Rectal smooth muscle tissue (tissue), 1 donor: ENCODE data around the gene PCDHGB6.
"Not testable (repeated sequence)": the region's sequence is repeated elsewhere in the genome, so short reads cannot be mapped to it uniquely, and the experiment has no call there.

Source experiments
- H3K27ac ChIP-seq: one replicate; pipeline ENCODE4 v1.7.0; 2013; ENCODE audit warnings: low read depth, low read length, inconsistent platforms
- H3K27me3 ChIP-seq: one replicate; pipeline ENCODE4 v1.7.0; 2013; ENCODE audit warnings: low read length; ENCODE audit not compliant: control insufficient read depth, insufficient read depth
- H3K36me3 ChIP-seq: one replicate; pipeline ENCODE4 v1.7.0; 2013; ENCODE audit warnings: low read length; ENCODE audit not compliant: control insufficient read depth, insufficient read depth
- H3K4me1 ChIP-seq: one replicate; pipeline ENCODE4 v1.7.0; 2013; ENCODE audit warnings: low read length; ENCODE audit not compliant: control insufficient read depth, insufficient read depth
- H3K4me3 ChIP-seq: one replicate; pipeline ENCODE4 v1.7.0; 2013; ENCODE audit warnings: low read length
- H3K9ac ChIP-seq: one replicate; pipeline ENCODE4 v1.7.0; 2013; ENCODE audit warnings: low read length

PCDHGB6 gene

DNA sequence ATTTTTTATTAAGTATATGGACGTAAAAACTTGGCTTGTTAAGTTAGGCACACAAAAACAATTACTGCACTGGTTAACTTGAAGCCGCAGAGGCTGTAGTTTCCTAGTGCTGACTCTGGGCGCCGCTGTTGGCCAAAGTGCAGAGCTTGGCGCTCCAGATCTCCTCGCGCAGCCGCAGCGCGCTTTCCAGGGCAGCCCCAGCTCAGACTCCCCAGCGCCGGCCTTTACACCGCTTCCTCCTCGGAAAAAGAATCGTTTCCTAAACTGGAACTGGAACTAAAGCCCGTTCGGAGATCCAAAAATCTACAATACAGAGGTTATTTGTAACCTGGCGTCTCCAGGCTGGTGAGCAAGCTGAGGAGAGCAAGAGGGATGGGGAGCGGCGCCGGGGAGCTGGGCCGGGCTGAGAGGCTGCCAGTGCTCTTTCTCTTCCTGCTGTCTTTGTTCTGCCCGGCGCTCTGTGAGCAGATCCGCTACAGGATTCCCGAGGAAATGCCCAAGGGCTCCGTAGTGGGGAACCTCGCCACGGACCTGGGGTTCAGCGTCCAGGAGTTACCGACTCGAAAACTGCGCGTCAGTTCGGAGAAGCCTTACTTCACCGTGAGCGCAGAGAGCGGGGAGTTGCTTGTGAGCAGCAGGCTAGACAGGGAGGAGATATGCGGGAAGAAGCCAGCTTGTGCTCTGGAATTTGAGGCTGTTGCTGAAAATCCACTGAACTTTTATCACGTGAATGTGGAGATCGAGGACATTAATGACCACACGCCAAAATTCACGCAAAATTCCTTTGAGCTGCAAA lies 9.9 kb upstream of the PCDHGB6 start, which contains the start of gene PCDHGB5:
TSS of gene PCDHGB5 (plus strand) at position 192 of the 796 bp plus-strand sequence. CDS start at position 373, 181 bp downstream.
- H3K36me3 ChIP-seq, H3K4me1 ChIP-seq, H3K27ac ChIP-seq, H3K27me3 ChIP-seq, H3K9ac ChIP-seq: not testable (repeated sequence)
- H3K4me3 ChIP-seq = peak within 1 kb of the TSS; percentile 27

DNA sequence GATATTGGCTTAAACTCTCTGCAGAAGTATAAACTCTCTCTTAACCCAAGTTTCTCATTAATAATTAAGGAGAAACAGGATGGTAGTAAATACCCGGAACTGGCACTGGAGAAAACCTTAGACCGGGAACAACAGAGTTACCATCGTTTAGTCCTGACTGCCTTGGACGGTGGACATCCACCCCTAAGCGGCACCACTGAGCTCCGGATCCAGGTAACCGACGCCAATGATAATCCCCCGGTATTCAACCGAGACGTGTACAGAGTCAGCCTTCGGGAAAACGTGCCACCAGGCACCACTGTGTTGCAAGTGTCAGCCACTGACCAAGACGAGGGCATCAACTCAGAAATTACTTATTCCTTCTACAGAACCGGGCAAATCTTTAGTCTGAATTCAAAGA lies 9.2 kb upstream of the PCDHGB6 start:
- Histone ChIP-seq H3K27me3 (no peaks in the 10 kb centered on the region), H3K4me1 (no peaks in the 10 kb centered on the region), H3K4me3 (no peak overlapping the region), H3K27ac (no peak overlapping the region), H3K36me3 (no peaks in the 10 kb centered on the region), H3K9ac (no peak overlapping the region)

DNA sequence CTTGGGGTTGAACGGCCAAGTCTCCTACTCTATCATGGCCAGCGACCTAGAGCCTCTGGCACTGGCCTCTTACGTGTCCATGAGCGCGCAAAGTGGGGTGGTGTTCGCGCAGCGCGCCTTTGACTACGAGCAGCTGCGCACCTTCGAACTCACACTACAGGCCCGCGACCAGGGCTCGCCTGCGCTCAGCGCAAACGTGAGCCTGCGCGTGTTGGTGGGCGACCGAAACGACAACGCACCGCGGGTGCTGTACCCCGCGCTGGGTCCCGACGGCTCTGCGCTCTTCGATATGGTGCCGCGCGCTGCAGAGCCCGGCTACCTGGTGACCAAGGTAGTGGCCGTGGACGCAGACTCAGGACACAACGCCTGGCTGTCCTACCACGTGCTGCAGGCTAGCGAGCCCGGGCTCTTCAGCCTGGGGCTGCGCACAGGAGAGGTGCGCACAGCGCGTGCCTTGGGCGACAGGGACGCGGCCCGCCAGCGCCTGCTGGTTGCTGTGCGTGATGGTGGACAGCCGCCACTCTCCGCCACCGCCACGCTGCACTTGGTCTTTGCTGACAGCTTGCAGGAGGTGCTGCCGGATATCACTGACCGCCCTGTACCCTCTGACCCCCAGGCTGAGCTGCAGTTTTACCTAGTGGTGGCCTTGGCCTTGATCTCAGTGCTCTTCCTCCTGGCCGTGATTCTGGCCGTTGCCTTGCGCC lies 8.1 kb upstream of the PCDHGB6 start:
- H3K27ac ChIP-seq = no peak overlapping the region
- H3K4me3 ChIP-seq = peak overlapping the region; percentile 36
- H3K9ac ChIP-seq = no peak overlapping the region
- H3K4me1 ChIP-seq = no peaks in the 10 kb centered on the region
- H3K27me3 ChIP-seq = no peaks in the 10 kb centered on the region
- H3K36me3 ChIP-seq = no peaks in the 10 kb centered on the region

DNA sequence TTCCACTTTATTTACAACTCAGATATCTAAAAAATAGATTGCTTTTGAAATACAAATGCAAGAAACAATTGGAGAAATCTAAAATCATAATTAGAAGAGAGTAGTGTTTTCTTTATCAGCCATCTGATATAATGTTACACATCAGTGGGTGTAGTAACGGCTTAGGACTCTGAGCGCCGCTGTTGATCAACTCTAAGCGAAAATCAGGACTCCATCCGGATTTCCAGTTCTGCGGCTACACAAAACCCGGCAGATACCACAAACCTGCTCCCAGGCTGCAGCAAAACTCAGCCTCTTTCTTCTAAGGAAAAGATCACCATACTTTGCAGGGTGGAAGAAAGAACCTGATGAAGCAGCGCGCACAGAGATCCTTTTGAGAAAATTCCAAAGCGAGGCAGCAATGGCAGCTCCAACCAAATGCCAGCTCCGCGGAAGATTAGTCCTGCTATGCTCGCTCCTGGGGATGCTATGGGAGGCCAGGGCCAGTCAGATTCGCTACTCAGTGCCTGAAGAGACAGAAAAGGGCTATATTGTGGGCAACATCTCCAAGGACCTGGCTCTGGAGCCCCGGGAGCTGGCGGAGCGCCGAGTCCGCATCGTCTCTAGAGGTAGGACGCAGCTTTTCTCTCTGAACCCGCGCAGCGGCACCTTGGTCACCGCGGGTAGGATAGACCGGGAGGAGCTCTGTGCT lies 5.1 kb upstream of the PCDHGB6 start, which contains the start of gene PCDHGA9:
TSS of gene PCDHGA9 (plus strand) at position 226 of the 691 bp plus-strand sequence. CDS start at position 401, 175 bp downstream.
- Histone ChIP-seq H3K9ac (no peak within 1 kb of the TSS), H3K4me1 (no peaks in the 10 kb centered on the region), H3K27me3 (no peaks in the 10 kb centered on the region), H3K27ac (no peak within 1 kb of the TSS), H3K4me3 (peak within 1 kb of the TSS; percentile 40), H3K36me3 (no peaks in the 10 kb centered on the region)

DNA sequence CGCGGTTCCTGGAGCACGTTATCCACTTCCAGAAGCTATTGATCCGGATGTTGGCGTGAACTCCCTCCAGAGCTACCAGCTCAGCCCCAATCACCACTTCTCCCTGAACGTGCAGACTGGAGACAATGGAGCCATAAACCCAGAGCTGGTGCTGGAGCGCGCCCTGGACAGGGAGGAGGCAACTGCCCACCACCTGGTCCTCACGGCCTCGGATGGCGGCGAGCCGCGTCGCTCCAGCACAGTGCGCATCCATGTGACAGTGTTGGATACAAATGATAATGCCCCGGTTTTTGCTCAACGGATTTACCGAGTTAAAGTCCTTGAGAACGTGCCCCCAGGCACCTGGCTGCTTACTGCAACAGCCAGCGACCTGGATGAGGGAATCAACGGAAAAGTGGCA lies 4.4 kb upstream of the PCDHGB6 start:
- H3K4me3 ChIP-seq = peak overlapping the region; percentile 40
- H3K27me3 ChIP-seq = no peaks in the 10 kb centered on the region
- no peak overlapping the region for H3K9ac ChIP-seq
- no peaks in the 10 kb centered on the region for H3K4me1 ChIP-seq
- H3K36me3 ChIP-seq = no peaks in the 10 kb centered on the region
- no peak overlapping the region for H3K27ac ChIP-seq

DNA sequence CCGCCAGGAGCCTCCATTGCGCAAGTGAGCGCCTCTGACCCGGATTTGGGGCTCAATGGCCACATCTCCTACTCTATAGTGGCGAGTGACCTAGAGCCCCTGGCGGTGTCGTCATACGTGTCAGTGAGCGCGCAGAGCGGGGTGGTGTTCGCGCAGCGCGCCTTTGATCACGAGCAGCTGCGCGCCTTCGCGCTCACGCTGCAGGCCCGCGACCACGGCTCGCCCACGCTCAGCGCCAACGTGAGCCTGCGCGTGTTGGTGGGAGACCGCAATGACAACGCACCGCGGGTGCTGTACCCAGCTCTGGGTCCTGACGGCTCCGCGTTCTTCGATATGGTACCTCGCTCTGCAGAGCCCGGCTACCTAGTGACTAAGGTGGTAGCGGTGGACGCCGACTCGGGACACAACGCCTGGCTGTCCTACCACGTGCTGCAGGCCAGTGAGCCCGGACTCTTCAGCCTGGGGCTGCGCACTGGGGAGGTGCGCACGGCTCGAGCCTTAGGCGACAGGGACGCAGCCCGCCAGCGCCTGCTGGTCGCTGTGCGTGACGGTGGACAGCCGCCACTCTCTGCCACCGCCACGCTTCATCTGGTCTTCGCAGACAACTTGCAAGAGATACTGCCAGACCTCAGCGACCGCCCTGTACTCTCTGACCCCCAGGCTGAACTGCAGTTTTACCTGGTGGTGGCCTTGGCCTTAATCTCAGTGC lies 1.9 kb downstream of the PCDHGB6 start:
- peak overlapping the region; percentile 29 for H3K4me3 ChIP-seq
- no peak overlapping the region for H3K9ac ChIP-seq
- H3K4me1 ChIP-seq = no peaks in the 10 kb centered on the region
- H3K27me3 ChIP-seq = peaks cover 5% of the 10 kb centered on the region
- no peak overlapping the region for H3K27ac ChIP-seq
- H3K36me3 ChIP-seq = peaks cover 5% of the 10 kb centered on the region

DNA sequence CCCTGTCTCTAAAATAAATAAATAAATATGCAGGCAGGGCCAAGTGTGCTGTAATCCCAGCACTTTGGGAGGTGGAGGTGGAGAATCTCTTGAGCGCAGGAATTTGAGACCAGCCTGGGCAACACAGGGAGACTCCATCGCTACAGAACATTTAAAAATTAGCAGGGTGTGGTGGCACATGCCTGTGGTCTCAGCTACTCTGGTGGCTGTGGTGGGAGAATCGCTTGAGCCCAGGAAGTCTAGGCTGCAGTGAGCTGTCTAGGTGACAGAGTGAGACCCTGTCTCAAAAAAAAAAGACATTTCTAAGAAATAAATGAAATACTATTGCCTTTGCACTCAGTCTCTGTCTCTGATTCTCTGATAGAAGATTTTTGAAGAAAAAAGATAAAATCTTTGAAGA lies 3.8 kb downstream of the PCDHGB6 start:
- peaks cover 5% of the 10 kb centered on the region for H3K27me3 ChIP-seq
- H3K36me3 ChIP-seq = peaks cover 5% of the 10 kb centered on the region
- H3K27ac ChIP-seq = no peak overlapping the region
- H3K4me3 ChIP-seq = no peak overlapping the region
- H3K9ac ChIP-seq = no peak overlapping the region
- H3K4me1 ChIP-seq = no peaks in the 10 kb centered on the region

DNA sequence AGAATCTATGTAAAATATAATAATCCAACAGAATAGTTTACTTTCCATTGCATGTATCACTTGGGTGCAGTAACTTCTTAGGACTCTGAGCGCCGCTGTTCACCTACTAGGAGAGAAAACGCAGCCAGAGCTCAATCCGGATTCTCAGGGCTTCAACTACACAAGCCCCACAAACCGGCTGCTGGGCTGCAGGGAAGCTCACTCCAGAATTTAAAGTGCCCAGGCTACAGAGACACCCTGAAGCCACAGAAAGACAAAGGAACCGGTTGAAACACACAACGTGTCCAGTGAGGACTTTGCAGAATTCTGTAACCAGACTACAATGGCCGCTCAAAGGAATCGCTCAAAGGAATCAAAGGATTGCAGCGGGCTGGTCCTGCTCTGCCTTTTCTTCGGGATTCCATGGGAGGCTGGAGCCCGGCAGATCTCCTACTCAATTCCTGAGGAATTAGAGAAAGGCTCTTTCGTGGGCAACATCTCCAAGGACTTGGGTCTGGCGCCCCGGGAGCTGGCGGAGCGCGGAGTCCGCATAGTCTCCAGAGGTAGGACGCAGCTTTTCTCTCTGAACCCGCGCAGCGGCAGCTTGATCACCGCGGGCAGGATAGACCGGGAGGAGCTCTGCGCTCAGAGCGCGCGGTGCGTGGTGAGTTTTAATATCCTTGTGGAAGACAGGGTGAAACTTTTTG lies 5.2 kb downstream of the PCDHGB6 start, which contains the start of gene PCDHGA10:
TSS of gene PCDHGA10 (plus strand) at position 134 of the 686 bp plus-strand sequence. CDS start at position 323, 189 bp downstream.
- H3K27ac ChIP-seq = no peak within 1 kb of the TSS
- peak within 1 kb of the TSS; percentile 4 for H3K4me3 ChIP-seq
- H3K27me3 ChIP-seq = peaks cover 5% of the 10 kb centered on the region
- H3K9ac ChIP-seq = no peak within 1 kb of the TSS
- H3K4me1 ChIP-seq = no peaks in the 10 kb centered on the region
- H3K36me3 ChIP-seq = peaks cover 5% of the 10 kb centered on the region

DNA sequence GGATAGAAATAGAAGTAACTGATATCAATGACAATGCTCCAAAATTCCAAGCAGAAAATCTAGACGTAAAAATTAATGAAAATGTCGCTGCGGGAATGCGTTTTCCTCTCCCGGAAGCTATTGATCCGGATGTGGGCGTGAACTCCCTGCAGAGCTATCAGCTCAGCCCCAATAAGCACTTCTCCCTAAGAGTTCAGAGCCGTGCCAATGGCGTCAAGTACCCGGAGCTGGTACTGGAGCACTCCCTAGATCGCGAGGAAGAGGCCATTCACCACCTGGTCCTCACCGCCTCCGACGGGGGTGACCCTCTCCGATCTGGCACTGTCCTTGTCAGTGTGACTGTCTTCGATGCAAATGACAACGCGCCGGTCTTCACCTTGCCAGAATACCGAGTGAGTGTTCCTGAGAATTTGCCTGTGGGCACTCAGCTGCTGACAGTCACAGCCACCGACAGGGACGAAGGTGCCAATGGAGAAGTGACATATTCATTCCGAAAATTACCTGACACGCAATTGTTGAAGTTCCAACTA lies 5.8 kb downstream of the PCDHGB6 start:
- Histone ChIP-seq H3K4me1 (no peaks in the 10 kb centered on the region), H3K27me3 (peaks cover 5% of the 10 kb centered on the region), H3K4me3 (peak overlapping the region; percentile 4), H3K36me3 (peaks cover 5% of the 10 kb centered on the region), H3K9ac (no peak overlapping the region), H3K27ac (no peak overlapping the region)

DNA sequence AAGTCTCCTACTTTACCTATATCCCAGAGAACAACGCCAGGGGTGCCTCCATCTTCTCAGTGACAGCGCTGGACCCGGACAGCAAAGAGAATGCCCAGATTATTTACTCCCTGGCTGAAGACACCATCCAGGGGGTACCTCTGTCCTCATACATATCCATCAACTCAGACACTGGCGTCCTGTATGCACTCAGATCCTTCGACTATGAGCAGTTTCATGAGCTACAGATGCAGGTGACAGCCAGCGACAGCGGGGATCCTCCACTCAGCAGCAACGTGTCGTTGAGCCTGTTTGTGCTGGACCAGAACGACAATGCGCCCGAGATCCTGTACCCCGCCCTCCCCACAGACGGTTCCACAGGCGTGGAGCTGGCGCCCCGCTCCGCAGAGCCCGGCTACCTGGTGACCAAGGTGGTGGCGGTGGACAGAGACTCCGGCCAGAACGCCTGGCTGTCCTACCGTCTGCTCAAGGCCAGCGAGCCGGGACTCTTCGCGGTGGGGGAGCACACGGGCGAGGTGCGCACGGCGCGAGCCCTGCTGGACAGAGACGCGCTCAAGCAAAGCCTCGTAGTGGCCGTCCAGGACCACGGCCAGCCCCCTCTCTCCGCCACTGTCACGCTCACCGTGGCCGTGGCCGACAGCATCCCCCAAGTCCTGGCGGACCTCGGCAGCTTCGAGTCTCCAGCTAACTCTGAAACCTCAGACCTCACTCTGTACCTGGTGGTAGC lies 6.9 kb downstream of the PCDHGB6 start:
- H3K36me3 ChIP-seq, H3K27ac ChIP-seq, H3K9ac ChIP-seq, H3K27me3 ChIP-seq, H3K4me1 ChIP-seq, H3K4me3 ChIP-seq: not testable (repeated sequence)

DNA sequence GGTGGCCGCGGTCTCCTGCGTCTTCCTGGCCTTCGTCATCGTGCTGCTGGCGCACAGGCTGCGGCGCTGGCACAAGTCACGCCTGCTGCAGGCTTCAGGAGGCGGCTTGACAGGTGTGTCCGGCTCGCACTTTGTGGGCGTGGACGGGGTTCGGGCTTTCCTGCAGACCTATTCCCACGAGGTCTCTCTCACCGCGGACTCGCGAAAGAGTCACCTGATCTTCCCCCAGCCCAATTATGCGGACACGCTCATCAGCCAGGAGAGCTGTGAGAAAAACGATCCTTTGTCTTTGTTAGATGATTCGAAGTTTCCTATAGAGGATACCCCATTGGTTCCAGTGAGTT lies 7.4 kb downstream of the PCDHGB6 start:
- H3K4me3 ChIP-seq, H3K27ac ChIP-seq, H3K27me3 ChIP-seq, H3K9ac ChIP-seq, H3K4me1 ChIP-seq, H3K36me3 ChIP-seq: not testable (repeated sequence)
